Skeletal muscle tissue (tissue), 4 donors: ENCODE measurements around the gene SEC23B. TPM values are rescaled to one million over a fixed set of nuclear protein-coding genes. Genes with fewer than 3 reads are reported as not detected.
A peak's percentile ranks its signal among the peaks of the same experiment; 100 is the strongest.

Experiments
- H3K27ac ChIP-seq: one replicate; pipeline ENCODE4 v1.7.0; 2013; ENCODE audit warnings: mild to moderate bottlenecking, low read depth, low read length, inconsistent platforms
- H3K27me3 ChIP-seq, 3 donors: one replicate each; pipeline ENCODE4 v1.7.0; 2013; ENCODE audit warnings: low read length in 3 of 3; ENCODE audit not compliant: control insufficient read depth in 3 of 3, insufficient read depth in 3 of 3
- H3K36me3 ChIP-seq, 3 donors: one replicate each; pipeline ENCODE4 v1.7.0; 2013; ENCODE audit warnings: low read length in 3 of 3; ENCODE audit not compliant: control insufficient read depth in 3 of 3, insufficient read depth in 3 of 3
- H3K4me1 ChIP-seq, 3 donors: one replicate each; pipeline ENCODE4 v1.7.0; 2013; ENCODE audit warnings: low read length in 3 of 3, mild to moderate bottlenecking in 3 of 3; ENCODE audit not compliant: control insufficient read depth in 3 of 3, insufficient read depth in 3 of 3
- H3K4me3 ChIP-seq, 3 donors: one replicate each; pipeline ENCODE4 v1.7.0; 2013; ENCODE audit warnings: low read length in 3 of 3
- H3K9ac ChIP-seq, 3 donors: one replicate each; pipeline ENCODE4 v1.7.0; 2013; ENCODE audit warnings: low read length in 3 of 3, mild to moderate bottlenecking in 3 of 3, moderate library complexity in 2 of 3, low read depth in 1 of 3
- H3K9me3 ChIP-seq, 3 donors: one replicate each; pipeline ENCODE4 v1.7.0; 2013; ENCODE audit warnings: low read length in 3 of 3; ENCODE audit not compliant: control insufficient read depth in 3 of 3
- total RNA-seq: library from RNA; depleted of rRNA; stranded (reverse); fragments of >200 nt; gene quantifications from one replicate; pipeline ENCODE4 v1.2.3, GENCODE V29; 2014
- donor health status: Osteomylitis.

SEC23B gene
- 26.6 TPM for total RNA-seq

GRCh38 chr20:18507218-18508191 is at the start of gene SEC23B:
Gene SEC23B (plus strand): TSS chr20:18507940. CDS start chr20:18510836, 2,896 bp downstream.
- peaks cover 5 to 13% (median 11%) of the 10 kb centered on the region in 3 donors for H3K36me3 ChIP-seq
- peak within 1 kb of the TSS; percentile 87 to 99 (median 94) for H3K4me3 ChIP-seq
- peak within 1 kb of the TSS; percentile 88 to 96 (median 90) for H3K9ac ChIP-seq
- peaks cover 0 to 13% (median 5%) of the 10 kb centered on the region in 3 donors for H3K27me3 ChIP-seq
- H3K27ac ChIP-seq: peak within 1 kb of the TSS; percentile 93
- H3K9me3 ChIP-seq: no peaks in the 10 kb centered on the region
- H3K4me1 ChIP-seq: peaks cover 6 to 9% (median 8%) of the 10 kb centered on the region in 3 donors

- Histone ChIP-seq H3K36me3 (peaks cover 0 to 7% (median 3%) of the 10 kb centered on the region in 3 donors), H3K4me3 (no peak overlapping the region), H3K9me3 (no peaks in the 10 kb centered on the region), H3K27ac (no peak overlapping the region), H3K4me1 (peaks cover 7 to 13% (median 11%) of the 10 kb centered on the region in 3 donors), H3K27me3 (no peaks in the 10 kb centered on the region), H3K9ac (no peak overlapping the region)
Observed at GRCh38 chr20:18465536-18466200, 42.1 kb upstream of the SEC23B start.

- Histone ChIP-seq H3K9ac (peak overlapping the region; percentile 45 to 92 (median 85)), H3K27ac (no peak overlapping the region), H3K27me3 (no peaks in the 10 kb centered on the region), H3K4me1 (peaks cover 7 to 13% (median 11%) of the 10 kb centered on the region in 3 donors), H3K4me3 (peak overlapping the region; percentile 94 to 97 (median 95)), H3K36me3 (peaks cover 0 to 8% (median 6%) of the 10 kb centered on the region in 3 donors), H3K9me3 (no peaks in the 10 kb centered on the region)
Observed at GRCh38 chr20:18466574-18466893, 41.2 kb upstream of the SEC23B start.

- H3K27ac ChIP-seq: peak within 1 kb of the TSS; percentile 92
- peak within 1 kb of the TSS; percentile 94 to 97 (median 95) for H3K4me3 ChIP-seq
- H3K36me3 ChIP-seq: peaks cover 0 to 8% (median 6%) of the 10 kb centered on the region in 3 donors
Observed at GRCh38 chr20:18466894-18467730, 40.6 kb upstream of the SEC23B start, which contains the start of the genes DZANK1 and POLR3F. Gene DZANK1 (minus strand): TSS chr20:18467030. CDS start chr20:18465358, 1,672 bp downstream. Gene POLR3F (plus strand): TSS chr20:18467390. CDS start chr20:18467507, 117 bp downstream.

GRCh38 chr20:18477218-18477617 is 30.5 kb upstream of the SEC23B start:
- Histone ChIP-seq H3K27me3 (no peaks in the 10 kb centered on the region), H3K4me3 (no peak overlapping the region), H3K36me3 (peaks cover 12 to 47% (median 33%) of the 10 kb centered on the region in 3 donors), H3K9ac (no peak overlapping the region), H3K9me3 (no peaks in the 10 kb centered on the region), H3K4me1 (no peaks in the 10 kb centered on the region), H3K27ac (no peak overlapping the region)

More at GRCh38 chr20:18466894-18467730, 40.6 kb upstream of the SEC23B start, which contains the start of the genes DZANK1 and POLR3F:
- Histone ChIP-seq H3K27me3 (no peaks in the 10 kb centered on the region), H3K9me3 (no peaks in the 10 kb centered on the region), H3K9ac (peak within 1 kb of the TSS; percentile 85 to 97 (median 92)), H3K4me1 (peaks cover 7 to 13% (median 11%) of the 10 kb centered on the region in 3 donors)

GRCh38 chr20:18477821-18478220 is 29.9 kb upstream of the SEC23B start:
- Histone ChIP-seq H3K27me3 (no peaks in the 10 kb centered on the region), H3K27ac (no peak overlapping the region), H3K36me3 (peaks cover 17 to 53% (median 39%) of the 10 kb centered on the region in 3 donors), H3K9ac (no peak overlapping the region), H3K9me3 (no peaks in the 10 kb centered on the region), H3K4me1 (no peaks in the 10 kb centered on the region), H3K4me3 (no peak overlapping the region)

GRCh38 chr20:18481596-18481995 is 26.1 kb upstream of the SEC23B start:
- Histone ChIP-seq H3K27ac (no peak overlapping the region), H3K9me3 (no peaks in the 10 kb centered on the region), H3K27me3 (no peaks in the 10 kb centered on the region), H3K4me3 (no peak overlapping the region), H3K36me3 (peaks cover 17 to 46% (median 45%) of the 10 kb centered on the region in 3 donors), H3K9ac (no peak overlapping the region), H3K4me1 (no peaks in the 10 kb centered on the region)

GRCh38 chr20:18488301-18488700 is 19.4 kb upstream of the SEC23B start:
- no peaks in the 10 kb centered on the region for H3K27me3 ChIP-seq
- no peak overlapping the region for H3K27ac ChIP-seq
- no peak overlapping the region for H3K9ac ChIP-seq
- no peaks in the 10 kb centered on the region for H3K4me1 ChIP-seq
- no peak overlapping the region for H3K4me3 ChIP-seq
- peaks cover 26 to 52% (median 38%) of the 10 kb centered on the region in 3 donors for H3K36me3 ChIP-seq
- no peaks in the 10 kb centered on the region for H3K9me3 ChIP-seq

GRCh38 chr20:18496042-18496441 is 11.7 kb upstream of the SEC23B start:
- peak overlapping the region; percentile 87 to 93 (median 90) for H3K9ac ChIP-seq
- H3K9me3 ChIP-seq: no peaks in the 10 kb centered on the region
- H3K27me3 ChIP-seq: no peaks in the 10 kb centered on the region
- H3K36me3 ChIP-seq: peaks cover 6 to 11% (median 9%) of the 10 kb centered on the region in 3 donors
- peaks cover 6 to 10% (median 6%) of the 10 kb centered on the region in 3 donors for H3K4me1 ChIP-seq
- H3K4me3 ChIP-seq: peak overlapping the region; percentile 94 to 97 (median 95)
- H3K27ac ChIP-seq: no peak overlapping the region
